OCI-LY1 (cell line): ENCODE data around the gene GPLD1.

ENCODE experiments used
- H2AFZ ChIP-seq: fragments of 200-600 bp; sonication (generic), shearing (Covaris generic); 2 replicates; pipeline ENCODE4 v1.6.0; 2014; ENCODE audit warnings: antibody characterized with exemption, mild to moderate bottlenecking, low read length
- H3F3A ChIP-seq: fragments of 200-600 bp; sonication (generic), shearing (Covaris generic); 2 replicates; pipeline ENCODE4 v1.6.0; 2014; ENCODE audit warnings: mild to moderate bottlenecking, antibody characterized with exemption, low read length, moderate library complexity; ENCODE audit not compliant: insufficient read depth
- H3K27ac ChIP-seq: fragments of 200-600 bp; sonication (generic); 2 replicates; pipeline ENCODE4 v1.5.1; 2014; ENCODE audit warnings: low read length, mixed run types, mild to moderate bottlenecking, low read depth; ENCODE audit not compliant: poor library complexity, severe bottlenecking
- H3K27me3 ChIP-seq: fragments of 200-600 bp; sonication (generic); 2 replicates; pipeline ENCODE4 v1.6.0; 2014; ENCODE audit warnings: antibody characterized with exemption, mild to moderate bottlenecking, low read length, moderate library complexity; ENCODE audit not compliant: insufficient read depth
- H3K36me3 ChIP-seq: fragments of 200-600 bp; sonication (generic); 2 replicates; pipeline ENCODE4 v1.6.1; 2014; ENCODE audit warnings: mild to moderate bottlenecking, antibody characterized with exemption, low read length, moderate library complexity, mixed read lengths; ENCODE audit not compliant: insufficient read depth
- H3K4me1 ChIP-seq: fragments of 200-600 bp; sonication (generic); 2 replicates; pipeline ENCODE4 v1.5.1; 2014; ENCODE audit warnings: mild to moderate bottlenecking, low read length, moderate library complexity; ENCODE audit not compliant: insufficient read depth, severe bottlenecking
- H3K4me2 ChIP-seq: fragments of 200-600 bp; sonication (generic), shearing (Covaris generic); 2 replicates; pipeline ENCODE4 v1.6.1; 2014; ENCODE audit warnings: low read length
- H3K4me3 ChIP-seq: fragments of 200-600 bp; sonication (generic); 2 replicates; pipeline ENCODE4 v1.5.1; 2014; ENCODE audit warnings: low read length, low read depth, mild to moderate bottlenecking, mixed read lengths; ENCODE audit not compliant: poor library complexity, severe bottlenecking
- H3K79me2 ChIP-seq: fragments of 200-600 bp; shearing (Covaris generic); 2 replicates; pipeline ENCODE4 v1.6.1; 2016; ENCODE audit warnings: mixed run types, low read length, mixed read lengths; ENCODE audit not compliant: insufficient read depth
- H3K9ac ChIP-seq: fragments of 200-600 bp; sonication (generic), shearing (Covaris generic); 2 replicates; pipeline ENCODE4 v1.6.1; 2014; ENCODE audit warnings: mild to moderate bottlenecking, low read length, mixed read lengths
- H3K9me2 ChIP-seq: fragments of 200-600 bp; sonication (generic), shearing (Covaris generic); 2 replicates; pipeline ENCODE4 v1.6.1; 2014; ENCODE audit warnings: low read depth, mild to moderate bottlenecking, low read length, mixed read lengths
- H3K9me3 ChIP-seq: fragments of 200-600 bp; shearing (Covaris generic); 2 replicates; pipeline ENCODE4 v1.6.1; 2014; ENCODE audit warnings: low read length, mixed read lengths
- H4K20me1 ChIP-seq: fragments of 200-600 bp; sonication (generic), shearing (Covaris generic); 2 replicates; pipeline ENCODE4 v1.6.0; 2016; ENCODE audit warnings: mild to moderate bottlenecking, low read length; ENCODE audit not compliant: insufficient read depth
- EZH2 ChIP-seq: fragments of 200-600 bp; sonication (generic), shearing (Covaris generic); IDR thresholded peaks from 2 replicates; pipeline ENCODE4 v1.8.0; 2017; ENCODE audit warnings: borderline replicate concordance, mixed run types, mild to moderate bottlenecking, antibody characterized with exemption, low read length, moderate library complexity, mixed read lengths
- TF ChIP-seq, protein P1 (sequence below): fragments of 200-600 bp; sonication (generic), shearing (Covaris generic); IDR thresholded peaks from 2 replicates; pipeline ENCODE4 v1.5.1; 2017; ENCODE audit warnings: mild to moderate bottlenecking, antibody characterized with exemption, low read length, moderate library complexity, mixed read lengths

The GPLD1 gene

DNA sequence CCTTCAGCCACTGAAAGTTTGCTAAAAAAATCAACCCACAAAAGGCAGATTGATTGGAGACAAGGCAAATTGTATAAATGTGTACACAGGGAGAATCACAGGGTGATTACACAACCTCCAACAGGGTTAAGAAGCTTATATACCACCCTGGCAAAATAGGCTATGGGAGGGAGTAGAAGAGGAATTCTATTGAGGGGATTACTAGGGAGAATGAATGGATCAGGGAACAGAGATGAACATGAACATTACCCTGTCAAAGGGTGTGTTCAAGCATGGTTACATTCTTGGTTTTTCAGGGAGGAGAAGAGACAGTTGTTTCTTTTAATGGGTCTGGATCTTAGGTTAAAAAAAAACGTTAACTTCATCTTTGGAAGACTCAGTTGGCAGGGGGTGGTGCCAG lies 91.7 kb downstream of the GPLD1 start:
- Histone ChIP-seq H3K36me3 (no peaks in the 10 kb centered on the region), H3F3A (no peaks in the 10 kb centered on the region), H3K27ac (no peak overlapping the region), H3K4me2 (no peak overlapping the region), H3K79me2 (no peaks in the 10 kb centered on the region), H2AFZ (no peak overlapping the region), H3K9me3 (peaks cover 12% of the 10 kb centered on the region), H3K27me3 (peaks cover 3% of the 10 kb centered on the region; the same call in 1 of the 2 replicates), H3K9me2 (no peaks in the 10 kb centered on the region), H3K4me3 (no peak overlapping the region), H3K9ac (no peak overlapping the region), H3K4me1 (peaks cover 7% of the 10 kb centered on the region), H4K20me1 (no peaks in the 10 kb centered on the region)
- no peak for TF ChIP-seq EZH2
- TF ChIP-seq, protein P1, sequence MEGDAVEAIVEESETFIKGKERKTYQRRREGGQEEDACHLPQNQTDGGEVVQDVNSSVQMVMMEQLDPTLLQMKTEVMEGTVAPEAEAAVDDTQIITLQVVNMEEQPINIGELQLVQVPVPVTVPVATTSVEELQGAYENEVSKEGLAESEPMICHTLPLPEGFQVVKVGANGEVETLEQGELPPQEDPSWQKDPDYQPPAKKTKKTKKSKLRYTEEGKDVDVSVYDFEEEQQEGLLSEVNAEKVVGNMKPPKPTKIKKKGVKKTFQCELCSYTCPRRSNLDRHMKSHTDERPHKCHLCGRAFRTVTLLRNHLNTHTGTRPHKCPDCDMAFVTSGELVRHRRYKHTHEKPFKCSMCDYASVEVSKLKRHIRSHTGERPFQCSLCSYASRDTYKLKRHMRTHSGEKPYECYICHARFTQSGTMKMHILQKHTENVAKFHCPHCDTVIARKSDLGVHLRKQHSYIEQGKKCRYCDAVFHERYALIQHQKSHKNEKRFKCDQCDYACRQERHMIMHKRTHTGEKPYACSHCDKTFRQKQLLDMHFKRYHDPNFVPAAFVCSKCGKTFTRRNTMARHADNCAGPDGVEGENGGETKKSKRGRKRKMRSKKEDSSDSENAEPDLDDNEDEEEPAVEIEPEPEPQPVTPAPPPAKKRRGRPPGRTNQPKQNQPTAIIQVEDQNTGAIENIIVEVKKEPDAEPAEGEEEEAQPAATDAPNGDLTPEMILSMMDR = no peak

DNA sequence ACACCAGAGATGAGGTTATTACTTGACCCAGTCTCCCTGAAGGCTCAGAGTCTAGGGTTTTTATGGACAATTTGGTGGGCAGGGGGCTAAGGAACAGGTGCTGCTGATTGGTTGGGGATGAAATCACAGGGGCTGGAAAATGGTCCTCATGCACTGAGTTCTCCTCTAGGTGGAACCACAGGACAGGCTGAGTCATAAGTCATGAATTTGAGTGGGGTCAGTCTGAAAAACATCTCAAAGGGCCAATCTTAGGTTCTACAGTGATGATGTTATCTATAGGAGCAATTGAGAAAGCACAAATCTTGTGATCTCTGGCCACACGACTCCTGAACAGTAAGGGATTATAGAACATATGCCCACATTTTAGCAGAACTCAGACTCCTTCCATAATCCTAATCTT lies 92.6 kb downstream of the GPLD1 start:
- Histone ChIP-seq H4K20me1 (no peaks in the 10 kb centered on the region), H3K4me1 (peaks cover 4% of the 10 kb centered on the region), H3K4me2 (no peak overlapping the region), H3K4me3 (no peak overlapping the region), H2AFZ (no peak overlapping the region), H3K27ac (no peak overlapping the region), H3K9me3 (peaks cover 12% of the 10 kb centered on the region), H3F3A (no peaks in the 10 kb centered on the region), H3K36me3 (no peaks in the 10 kb centered on the region), H3K27me3 (peaks cover 3% of the 10 kb centered on the region; the same call in 1 of the 2 replicates), H3K9ac (no peak overlapping the region), H3K79me2 (no peaks in the 10 kb centered on the region), H3K9me2 (no peaks in the 10 kb centered on the region)
- TF ChIP-seq, protein P1 = no peak
- no peak for TF ChIP-seq EZH2

DNA sequence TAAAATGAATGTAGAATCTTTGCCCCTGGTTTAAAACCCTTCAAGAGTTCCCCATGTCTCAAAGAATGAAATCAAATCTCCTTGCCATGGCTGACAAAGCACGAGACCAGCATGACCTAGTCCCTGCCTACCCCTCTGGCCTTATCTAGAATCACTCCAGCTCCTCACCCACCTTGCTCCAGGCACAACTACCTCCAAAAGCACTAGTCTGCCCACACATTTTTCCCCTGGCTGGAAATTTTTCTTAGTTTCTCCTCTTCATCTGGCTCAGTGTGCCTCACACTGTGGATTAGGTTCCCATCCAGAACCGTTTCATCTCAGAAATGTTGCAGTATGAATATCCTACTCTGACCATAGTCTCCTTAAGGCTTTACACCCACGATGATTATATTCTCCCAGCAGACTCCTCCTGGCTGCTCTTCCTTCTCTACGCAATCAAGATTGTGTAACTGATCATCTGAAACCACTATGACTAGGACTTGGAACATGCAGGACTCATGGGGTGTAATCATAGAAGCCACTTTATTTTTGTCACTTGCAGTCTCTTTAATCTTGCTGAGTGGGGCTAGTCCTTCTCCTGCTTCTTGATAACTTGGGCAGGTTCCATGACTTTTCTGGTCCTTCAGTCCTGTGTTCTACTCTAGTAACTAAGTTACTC lies 94.5 kb downstream of the GPLD1 start:
- Histone ChIP-seq H3K9ac (no peak overlapping the region), H4K20me1 (no peaks in the 10 kb centered on the region), H3K4me1 (peaks cover 11% of the 10 kb centered on the region), H3K9me2 (no peaks in the 10 kb centered on the region), H2AFZ (no peak overlapping the region), H3K27ac (no peak overlapping the region), H3K79me2 (no peaks in the 10 kb centered on the region), H3K9me3 (peaks cover 12% of the 10 kb centered on the region), H3K27me3 (peaks cover 3% of the 10 kb centered on the region; the same call in 1 of the 2 replicates), H3F3A (no peaks in the 10 kb centered on the region), H3K4me3 (no peak overlapping the region), H3K4me2 (no peak overlapping the region), H3K36me3 (no peaks in the 10 kb centered on the region)
- no peak for TF ChIP-seq EZH2
- TF ChIP-seq, protein P1 = no peak
